H1 (cell line): Measurements from ENCODE around the gene ZNF521. TPM values are rescaled to one million over a fixed set of nuclear protein-coding genes. Genes with fewer than 3 reads are reported as not detected.

Experiments used
- CTCF ChIA-PET: fragments of 300-600 bp; sonication (Branson Sonifier 250); formaldehyde crosslinking; loops from one replicate; lab custom pipeline; 2021; ENCODE audit not compliant: partially characterized antibody; lab: Charles Lee
- POLR2A ChIA-PET: fragments of 300-600 bp; sonication (Branson Sonifier 250); formaldehyde crosslinking; loops from one replicate; lab custom pipeline; 2021; ENCODE audit warnings: inconsistent platforms; ENCODE audit not compliant: partially characterized antibody; lab: Charles Lee
- DNase-seq, 2 experiments: peaks; one replicate each; pipeline versions ENCODE4 v3.0.0 to v3.0.0-alpha.2; 2010 to 2022; ENCODE audit warnings: low spot score in 2 of 2, low read depth in 1 of 2, mixed read lengths in 1 of 2
- FAIRE-seq: peaks from 2 replicates; lab custom pipeline; 2011; peaks lifted over from hg19 to GRCh38; lab: Jason Lieb, UNC
- H2AFZ ChIP-seq: 2 replicates; pipeline ENCODE4 v1.8.1; 2012; ENCODE audit warnings: low read length, inconsistent platforms
- H2AK5ac ChIP-seq: 2 replicates; pipeline ENCODE4 v1.6.1; 2013; ENCODE audit warnings: low read depth, low read length
- H2BK120ac ChIP-seq: replicated peaks from 2 replicates; pipeline ENCODE3; 2013; ENCODE audit warnings: low read depth, low read length, inconsistent platforms
- H2BK12ac ChIP-seq: 2 replicates; pipeline ENCODE4 v1.6.1; 2013; ENCODE audit warnings: low read depth, low read length
- H2BK15ac ChIP-seq: 2 replicates; pipeline ENCODE4 v1.6.1; 2013; ENCODE audit warnings: low read length
- H2BK20ac ChIP-seq: 2 replicates; pipeline ENCODE4 v1.6.1; 2013; ENCODE audit warnings: low read length
- H2BK5ac ChIP-seq: 2 replicates; pipeline ENCODE4 v1.6.1; 2013; ENCODE audit warnings: low read depth, low read length
- H3K14ac ChIP-seq: 2 replicates; pipeline ENCODE4 v1.6.1; 2013; ENCODE audit warnings: inconsistent platforms; ENCODE audit not compliant: insufficient read length
- H3K18ac ChIP-seq: 2 replicates; pipeline ENCODE4 v1.6.1; 2013; ENCODE audit warnings: low read length; ENCODE audit errors: extremely low read depth
- H3K23ac ChIP-seq: 2 replicates; pipeline ENCODE4 v1.6.1; 2013; ENCODE audit warnings: inconsistent platforms; ENCODE audit not compliant: insufficient read length
- H3K23me2 ChIP-seq: 2 replicates; pipeline ENCODE4 v1.6.1; 2013; ENCODE audit warnings: low read depth, low read length
- H3K27ac ChIP-seq: 2 replicates; pipeline ENCODE4 v1.6.1; 2011; ENCODE audit warnings: low read depth, low read length, inconsistent platforms
- H3K27me3 ChIP-seq, 4 experiments: replicated peaks in 1 of 4; 1 replicate in 1 of 4; 2 replicates in 3 of 4; pipeline versions ENCODE4 v1.6.1 to v1.8.1; 2011 to 2013; ENCODE audit warnings: low read length in 3 of 4, mild to moderate bottlenecking in 3 of 4, inconsistent platforms in 2 of 4, mixed read lengths in 2 of 4, moderate library complexity in 1 of 4; ENCODE audit not compliant: control insufficient read depth in 3 of 4, insufficient read depth in 3 of 4; ENCODE audit errors: extremely low read depth in 1 of 4
- H3K36me3 ChIP-seq, 4 experiments: 2 replicates each; pipeline versions ENCODE4 v1.6.1 to v1.8.1; 2011 to 2013; ENCODE audit warnings: mild to moderate bottlenecking in 4 of 4, low read length in 3 of 4, moderate library complexity in 2 of 4, control low read depth in 1 of 4, inconsistent platforms in 1 of 4; ENCODE audit not compliant: insufficient read depth in 4 of 4, control insufficient read depth in 2 of 4
- H3K4ac ChIP-seq: replicated peaks from 2 replicates; pipeline ENCODE3; 2013; ENCODE audit warnings: low read length, low read depth, mixed read lengths, inconsistent platforms; ENCODE audit not compliant: insufficient read length
- H3K4me1 ChIP-seq, 4 experiments: replicated peaks in 1 of 4; 1 replicate in 1 of 4; 2 replicates in 3 of 4; pipeline versions ENCODE4 v1.6.1 to v1.8.1; 2011 to 2013; ENCODE audit warnings: low read length in 3 of 4, inconsistent platforms in 2 of 4, mixed read lengths in 1 of 4; ENCODE audit not compliant: insufficient read depth in 4 of 4, control insufficient read depth in 3 of 4
- H3K4me2 ChIP-seq, 2 experiments: 2 replicates each; pipeline versions ENCODE4 v1.6.1 to v1.8.1; 2011 to 2013; ENCODE audit warnings: low read depth in 2 of 2, low read length in 2 of 2, control low read depth in 1 of 2, inconsistent platforms in 1 of 2, mild to moderate bottlenecking in 1 of 2; ENCODE audit not compliant: insufficient read depth in 1 of 2
- H3K4me3 ChIP-seq, 4 experiments: fragments of 200-600, 300-600 bp in 1 of 4; sonication (generic), shearing (Covaris generic), sonication (Bioruptor Twin) in 1 of 4; 2 replicates each; pipeline versions ENCODE4 v1.5.1 to v1.8.1; 2011 to 2016; ENCODE audit warnings: low read length in 4 of 4, low read depth in 3 of 4, control low read depth in 2 of 4, inconsistent platforms in 2 of 4, mild to moderate bottlenecking in 2 of 4, mixed read lengths in 1 of 4, moderate library complexity in 1 of 4; ENCODE audit not compliant: insufficient read depth in 2 of 4; ENCODE audit errors: extremely low read depth in 1 of 4
- H3K56ac ChIP-seq: replicated peaks from 2 replicates; pipeline ENCODE3; 2013; ENCODE audit warnings: low read depth, mild to moderate bottlenecking, mixed read lengths, low read length, inconsistent platforms; ENCODE audit not compliant: insufficient read length
- H3K79me1 ChIP-seq: 2 replicates; pipeline ENCODE4 v1.6.1; 2013; ENCODE audit warnings: low read depth, low read length, control low read depth
- H3K79me2 ChIP-seq, 2 experiments: 2 replicates each; pipeline versions ENCODE4 v1.6.1 to v1.8.1; 2012 to 2013; ENCODE audit warnings: low read length in 2 of 2, mild to moderate bottlenecking in 2 of 2, inconsistent platforms in 1 of 2; ENCODE audit not compliant: insufficient read depth in 2 of 2, control insufficient read depth in 1 of 2
- H3K9ac ChIP-seq, 4 experiments: replicated peaks in 1 of 4; 1 replicate in 1 of 4; 2 replicates in 3 of 4; pipeline versions ENCODE4 v1.6.1 to v1.8.1; 2011 to 2013; ENCODE audit warnings: low read depth in 3 of 4, low read length in 3 of 4, control low read depth in 2 of 4, mild to moderate bottlenecking in 2 of 4, moderate library complexity in 2 of 4, inconsistent platforms in 1 of 4; ENCODE audit errors: extremely low read depth in 1 of 4
- H3K9me3 ChIP-seq, 2 experiments: 2 replicates each; pipeline versions ENCODE4 v1.6.1 to v1.8.1; 2012 to 2013; ENCODE audit warnings: mild to moderate bottlenecking in 2 of 2, moderate library complexity in 2 of 2, control low read depth in 1 of 2, inconsistent platforms in 1 of 2, low read depth in 1 of 2, low read length in 1 of 2, mixed read lengths in 1 of 2; ENCODE audit not compliant: insufficient read depth in 2 of 2
- H4K20me1 ChIP-seq, 2 experiments: replicated peaks in 1 of 2; 2 replicates each; pipeline versions ENCODE3 to v1.8.1; 2011 to 2013; ENCODE audit warnings: inconsistent platforms in 2 of 2, low read length in 2 of 2, mild to moderate bottlenecking in 1 of 2; ENCODE audit not compliant: insufficient read depth in 2 of 2, control insufficient read depth in 1 of 2
- H4K5ac ChIP-seq: 2 replicates; pipeline ENCODE4 v1.6.1; 2013; ENCODE audit warnings: low read length, low read depth, mixed read lengths, inconsistent platforms; ENCODE audit not compliant: insufficient read length
- H4K8ac ChIP-seq: 2 replicates; pipeline ENCODE4 v1.8.0; 2013; ENCODE audit warnings: mild to moderate bottlenecking, moderate library complexity, low read length, inconsistent platforms; ENCODE audit not compliant: insufficient read depth; ENCODE audit errors: extremely low read depth
- H4K91ac ChIP-seq: replicated peaks from 2 replicates; pipeline ENCODE3; 2013; ENCODE audit warnings: low read length, mixed read lengths, inconsistent platforms; ENCODE audit not compliant: insufficient read length
- KDM5A ChIP-seq: fragments of 200-600 bp; IDR thresholded peaks from 2 replicates; pipeline ENCODE4 v1.7.1; 2012; ENCODE audit warnings: mild to moderate bottlenecking, low read length, inconsistent platforms, mixed read lengths
- WGBS, 2 experiments: shearing (Covaris generic) in 1 of 2; methylation state at CpG; one replicate each; pipeline versions ENCODE4 v1.1.6 to v1.1.7; 2013 to 2015; ENCODE audit warnings: low lambda C conversion rate in 2 of 2, mixed read lengths in 2 of 2, inconsistent platforms in 1 of 2, low coverage in 1 of 2, missing lambda C conversion rate in 1 of 2; ENCODE audit not compliant: insufficient replicate concordance in 2 of 2, insufficient coverage in 1 of 2, insufficient read length in 1 of 2; ENCODE audit errors: extremely low coverage in 1 of 2, missing lambda C conversion rate in 1 of 2; 5-methylcytosine and 5-hydroxymethylcytosine counted together
- polyA plus RNA-seq, 7 experiments: library from polyadenylated mRNA; depleted of rRNA in 3 of 7; stranded (reverse) in 5 of 7; unstranded in 2 of 7; fragments of >200 nt in 5 of 7; fragments of 200-250 nt in 2 of 7; gene quantifications; 1 replicate in 5 of 7; 2 replicates in 1 of 7; 4 replicates in 1 of 7; pipeline versions ENCODE4 v1.2.1 to v1.2.3, GENCODE V29; 2011 to 2013; ENCODE audit warnings: missing spikeins in 2 of 7, mixed read lengths in 2 of 7
- total RNA-seq: library from RNA; stranded (reverse); fragmentation: NEBNext Ultra II Directional; extraction: Animal tissue kit (Norgen Biotek cat#: 25700); gene quantifications from 2 replicates; pipeline ENCODE4 v1.2.1, GENCODE V29; 2021

Gene ZNF521
- total and polyA plus RNA-seq, 2 of the 8 experiments (the other 6 are each of a cell fraction or from before 2014, with no cell fraction given): 9.5 to 15.8 TPM

GRCh38 chr18:25112821-25113434 is 239.0 kb downstream of the ZNF521 start:
- no peak overlapping the region for H2AK5ac ChIP-seq
- H3K79me2 ChIP-seq: no peaks in the 10 kb centered on the region
- no peak overlapping the region for H3K4ac ChIP-seq
- H3K27me3 ChIP-seq: no peaks in the 10 kb centered on the region
- H3K56ac ChIP-seq: no peak overlapping the region
- H3K14ac ChIP-seq: no peak overlapping the region
- no peak overlapping the region for H4K5ac ChIP-seq
- ChIA-PET CTCF (no interaction called here), POLR2A (no interaction called here)
- no peak overlapping the region for H4K8ac ChIP-seq
- no peak overlapping the region for H3K18ac ChIP-seq
- no peaks in the 10 kb centered on the region for H3K36me3 ChIP-seq
- H3K4me1 ChIP-seq: peaks cover 0 to 8% (median 3%) of the 10 kb centered on the region in 4 experiments; a peak in 2 of 7 replicates
- no peak overlapping the region for H2AFZ ChIP-seq
- FAIRE-seq: no peak
- WGBS, 2 experiments: 80% methylated on average over 7 of the region's 7 CpGs; no CpG with 5 or more reads in 1 of the 2 experiments
- no peaks in the 10 kb centered on the region for H4K20me1 ChIP-seq
- H2BK12ac ChIP-seq: no peak overlapping the region
- H2BK15ac ChIP-seq: no peak overlapping the region
- H2BK120ac ChIP-seq: no peak overlapping the region
- H3K23me2 ChIP-seq: peaks cover 1% of the 10 kb centered on the region; the same call in 1 of the 2 replicates
- DNase-seq: no peak
- H3K9me3 ChIP-seq: no peaks in the 10 kb centered on the region
- H3K4me3 ChIP-seq: no peak overlapping the region
- H3K4me2 ChIP-seq: no peak overlapping the region
- no peak overlapping the region for H4K91ac ChIP-seq
- H3K9ac ChIP-seq: no peak overlapping the region
- H2BK5ac ChIP-seq: no peak overlapping the region
- H3K79me1 ChIP-seq: no peaks in the 10 kb centered on the region
- no peak overlapping the region for H3K23ac ChIP-seq
- no peak overlapping the region for H2BK20ac ChIP-seq
- H3K27ac ChIP-seq: no peak overlapping the region
- TF ChIP-seq KDM5A: no peak
